LNCAP (cell line): ENCODE data around the gene PRKD1.

Experiments used
- CTCF ChIP-seq: fragments of 450-650 bp; IDR thresholded peaks from 2 replicates; pipeline ENCODE4 v1.5.1; 2017; ENCODE audit warnings: mild to moderate bottlenecking

PRKD1 gene

GRCh38 chr14:29687866-29688265 lies 239.8 kb downstream of the PRKD1 start:
- no peak for TF ChIP-seq CTCF

- TF ChIP-seq CTCF = no peak
Measured at GRCh38 chr14:29687071-29687765, 240.4 kb downstream of the PRKD1 start.

GRCh38 chr14:29684926-29685325 lies 242.7 kb downstream of the PRKD1 start:
- TF ChIP-seq CTCF = no peak

- TF ChIP-seq CTCF = no peak
Measured at GRCh38 chr14:29682789-29683188, 244.9 kb downstream of the PRKD1 start.

GRCh38 chr14:29681316-29681715 lies 246.3 kb downstream of the PRKD1 start:
- TF ChIP-seq CTCF = no peak

GRCh38 chr14:29674566-29675285 lies 252.9 kb downstream of the PRKD1 start:
- no peak for TF ChIP-seq CTCF

GRCh38 chr14:29672831-29673230 lies 254.8 kb downstream of the PRKD1 start:
- no peak for TF ChIP-seq CTCF
